ENCODE data around the gene ELL. TPM values are rescaled to one million over a fixed set of nuclear protein-coding genes. Genes with fewer than 3 reads are reported as not detected.

ELL gene
- total and polyA plus RNA-seq, 7 donors, result 6.2 to 20.2 (median 11.5) TPM

- H3K36me3 ChIP-seq, result peaks cover 23 to 61% (median 34%) of the 10 kb centered on the region in 4 donors
Observed at GRCh38 chr19:18532168-18532890, 10.5 kb upstream of the ELL start.

GRCh38 chr19:18531485-18531884 is 9.6 kb upstream of the ELL start:
- H3K27me3 ChIP-seq, result no peaks in the 10 kb centered on the region
- no peak overlapping the region for H3K4me3 ChIP-seq
- no peaks in the 10 kb centered on the region for H3K9me3 ChIP-seq
- WGBS, 2 donors, result 93 to 97% methylated on average over 9 of the region's 9 CpGs
- no peak for TF ChIP-seq CTCF (IDR thresholded peaks at IDR 0.05)
- no peaks in the 10 kb centered on the region for H3K4me1 ChIP-seq
- no peak for DNase-seq
- intact Hi-C loops (cut with DNase I), result no loop called here
- no peak overlapping the region for H3K27ac ChIP-seq
- peaks cover 21 to 52% (median 34%) of the 10 kb centered on the region in 4 donors for H3K36me3 ChIP-seq

More at GRCh38 chr19:18532168-18532890, 10.5 kb upstream of the ELL start:
- Histone ChIP-seq H3K27me3 (no peaks in the 10 kb centered on the region), H3K4me1 (no peaks in the 10 kb centered on the region), H3K27ac (no peak overlapping the region), H3K4me3 (no peak overlapping the region), H3K9me3 (no peaks in the 10 kb centered on the region)
- WGBS, 2 donors, result 97 to 98% methylated on average over 22 of the region's 22 CpGs
- DNase-seq, result no peak
- TF ChIP-seq POLR2A (IDR thresholded peaks at IDR 0.05) (no peak), EP300 (IDR thresholded peaks at IDR 0.05) (no peak), CTCF (IDR thresholded peaks at IDR 0.05) (no peak), POLR2AphosphoS5 (IDR thresholded peaks at IDR 0.05) (no peak)
- intact Hi-C loops (cut with DNase I), result no loop called here

- 77 to 79% methylated on average over 7 of the region's 7 CpGs for WGBS, 2 donors
- intact Hi-C loops (cut with DNase I), result no loop called here
- TF ChIP-seq POLR2AphosphoS5 (IDR thresholded peaks at IDR 0.05), result no peak
- TF ChIP-seq POLR2A (IDR thresholded peaks at IDR 0.05), result no peak
- no peak for TF ChIP-seq EP300 (IDR thresholded peaks at IDR 0.05)
- TF ChIP-seq CTCF (IDR thresholded peaks at IDR 0.05), result no peak
Observed at GRCh38 chr19:18529782-18530181, 7.9 kb upstream of the ELL start.

GRCh38 chr19:18526316-18526715 is 4.4 kb upstream of the ELL start:
- Histone ChIP-seq H3K4me1 (peaks cover 0 to 3% (median 0%) of the 10 kb centered on the region in 4 donors), H3K27ac (no peak overlapping the region), H3K4me3 (no peak overlapping the region), H3K36me3 (peaks cover 0 to 5% (median 1%) of the 10 kb centered on the region in 4 donors), H3K27me3 (no peaks in the 10 kb centered on the region), H3K9me3 (no peaks in the 10 kb centered on the region)
- TF ChIP-seq EP300 (IDR thresholded peaks at IDR 0.05) (no peak), POLR2AphosphoS5 (IDR thresholded peaks at IDR 0.05) (no peak), POLR2A (IDR thresholded peaks at IDR 0.05) (no peak), CTCF (IDR thresholded peaks at IDR 0.05) (no peak)
- intact Hi-C loops (cut with DNase I), result no loop called here
- DNase-seq, result no peak
- WGBS, 2 donors, result 92 to 93% methylated on average over 9 of the region's 9 CpGs

More at GRCh38 chr19:18529782-18530181, 7.9 kb upstream of the ELL start:
- Histone ChIP-seq H3K4me1 (no peaks in the 10 kb centered on the region), H3K36me3 (peaks cover 16 to 35% (median 22%) of the 10 kb centered on the region in 4 donors), H3K27me3 (no peaks in the 10 kb centered on the region), H3K9me3 (no peaks in the 10 kb centered on the region), H3K27ac (no peak overlapping the region), H3K4me3 (no peak overlapping the region)
- DNase-seq, result no peak

Data from sigmoid colon (tissue), 7 donors.